IgD-negative memory B cell (primary cell): Measurements from ENCODE around the gene GGT1. TPM values are rescaled to one million over a fixed set of nuclear protein-coding genes. Genes with fewer than 3 reads are reported as not detected.
"Not testable (repeated sequence)": the region's sequence is repeated elsewhere in the genome, so short reads cannot be mapped to it uniquely, and the experiment has no call there.

ENCODE experiments used
- H3K27ac Mint-ChIP-seq, 3 donors: one replicate each; pipeline ENCODE4 v1.8.0; 2020 to 2022; ENCODE audit warnings: mild to moderate bottlenecking in 3 of 3, mixed read lengths in 3 of 3, moderate library complexity in 1 of 3
- H3K27me3 Mint-ChIP-seq: one replicate; pipeline ENCODE4 v1.8.0; 2021; ENCODE audit warnings: mixed read lengths
- H3K36me3 Mint-ChIP-seq: one replicate; pipeline ENCODE4 v1.8.0; 2020; ENCODE audit warnings: mild to moderate bottlenecking, mixed read lengths
- H3K4me1 Mint-ChIP-seq, 3 donors: one replicate each; pipeline ENCODE4 v1.8.0; 2020 to 2022; ENCODE audit warnings: mixed read lengths in 3 of 3, mild to moderate bottlenecking in 1 of 3
- H3K4me3 Mint-ChIP-seq, 4 donors: one replicate each; pipeline ENCODE4 v1.8.0; 2020 to 2022; ENCODE audit warnings: mild to moderate bottlenecking in 4 of 4, mixed read lengths in 4 of 4, moderate library complexity in 3 of 4
- H3K9me3 Mint-ChIP-seq, 3 donors: one replicate each; pipeline ENCODE4 v1.8.0; 2020 to 2021; ENCODE audit warnings: mixed read lengths in 3 of 3, mild to moderate bottlenecking in 1 of 3
- polyA plus RNA-seq: library from polyadenylated mRNA; unstranded; fragments of 300-500 nt; fragmentation: Illumina TruSeq; gene quantifications from one replicate; pipeline ENCODE4 v1.2.3, GENCODE V29; 2021

The GGT1 gene
- polyA plus RNA-seq, 1 donor from 2014 or later, result 10.8 TPM

GRCh38 chr22:24601217-24602104, 1.5 kb upstream of the GGT1 start:
- Mint-ChIP-seq H3K9me3 (no peaks in the 10 kb centered on the region), H3K27ac (no peak overlapping the region), H3K4me3 (no peak overlapping the region)

GRCh38 chr22:24602105-24602749, 766 bp upstream of the GGT1 start:
- H3K4me3 Mint-ChIP-seq, H3K27me3 Mint-ChIP-seq, H3K9me3 Mint-ChIP-seq, H3K4me1 Mint-ChIP-seq, H3K27ac Mint-ChIP-seq, H3K36me3 Mint-ChIP-seq: not testable (repeated sequence)

More at GRCh38 chr22:24601217-24602104, 1.5 kb upstream of the GGT1 start:
- Mint-ChIP-seq H3K36me3 (no peaks in the 10 kb centered on the region), H3K4me1 (peaks cover 0 to 6% (median 5%) of the 10 kb centered on the region in 3 donors), H3K27me3 (no peaks in the 10 kb centered on the region)

DNA sequence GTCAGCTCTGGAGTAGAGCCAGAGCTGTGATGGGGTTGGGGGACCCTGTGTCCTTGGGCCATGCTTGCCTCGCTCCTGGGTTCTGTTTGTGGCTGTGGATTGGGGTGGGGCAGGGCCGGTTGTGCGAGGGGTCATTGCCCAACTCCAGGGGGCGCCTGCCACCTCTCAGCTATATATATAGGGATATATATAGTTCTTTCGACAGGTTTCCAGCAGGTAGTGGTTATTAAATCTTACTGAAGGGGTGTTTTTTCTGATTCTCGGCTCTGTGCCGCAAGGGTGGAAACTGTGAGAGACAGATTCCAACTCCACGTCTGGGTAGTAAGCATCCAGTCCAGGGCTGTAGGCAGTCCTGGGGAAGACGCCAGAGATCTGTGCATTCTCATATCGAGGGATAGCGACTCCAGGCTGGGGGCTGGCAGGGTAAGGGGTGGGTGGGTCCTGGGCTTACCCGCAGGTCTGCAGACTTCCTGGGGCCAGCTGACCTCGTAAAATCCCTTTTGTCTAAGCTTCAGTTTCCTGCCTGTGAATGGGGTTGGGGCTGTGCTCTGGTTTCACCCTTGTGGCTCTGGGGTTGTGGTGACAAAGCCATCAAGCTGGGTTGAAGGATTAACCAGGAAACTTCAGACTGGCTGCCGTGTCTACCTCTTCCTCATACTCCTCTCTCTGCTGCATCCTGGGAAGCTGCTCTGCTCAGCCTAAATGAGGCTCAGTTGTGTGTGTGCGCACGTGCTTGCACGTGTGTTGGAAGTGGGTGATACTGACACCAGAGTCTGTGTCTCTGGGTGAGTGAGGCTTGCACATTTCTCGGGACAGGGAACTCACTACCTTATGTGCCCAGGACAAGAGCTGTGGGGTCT, 1.0 kb downstream of the GGT1 start:
- not testable (repeated sequence) for H3K27me3 Mint-ChIP-seq, H3K36me3 Mint-ChIP-seq, H3K27ac Mint-ChIP-seq, H3K9me3 Mint-ChIP-seq
- peaks cover 5 to 11% (median 9%) of the 10 kb centered on the region in 3 donors for H3K4me1 Mint-ChIP-seq
- H3K4me3 Mint-ChIP-seq, result peak overlapping the region in 2 of 4 donors; percentile 57 to 83

- not testable (repeated sequence) for H3K36me3 Mint-ChIP-seq, H3K9me3 Mint-ChIP-seq, H3K27me3 Mint-ChIP-seq, H3K27ac Mint-ChIP-seq, H3K4me3 Mint-ChIP-seq
- H3K4me1 Mint-ChIP-seq, result peaks cover 5 to 13% (median 9%) of the 10 kb centered on the region in 3 donors
Observed at GRCh38 chr22:24606340-24606739, 3.3 kb downstream of the GGT1 start.

GRCh38 chr22:24607429-24607983, 4.5 kb downstream of the GGT1 start:
- peak overlapping the region in 2 of 3 donors; percentile 83 to 97 for H3K27ac Mint-ChIP-seq
- H3K4me3 Mint-ChIP-seq, result peak overlapping the region; percentile 86 to 94 (median 90)
- H3K4me1 Mint-ChIP-seq, result peaks cover 5 to 13% (median 9%) of the 10 kb centered on the region in 3 donors
- not testable (repeated sequence) for H3K9me3 Mint-ChIP-seq, H3K36me3 Mint-ChIP-seq, H3K27me3 Mint-ChIP-seq

GRCh38 chr22:24608327-24608726, 5.3 kb downstream of the GGT1 start:
- H3K27me3 Mint-ChIP-seq, H3K27ac Mint-ChIP-seq, H3K36me3 Mint-ChIP-seq, H3K9me3 Mint-ChIP-seq: not testable (repeated sequence)
- Mint-ChIP-seq H3K4me3 (peak overlapping the region in 3 of 4 donors; percentile 63 to 94 (median 86)), H3K4me1 (peaks cover 5 to 13% (median 8%) of the 10 kb centered on the region in 3 donors)

- not testable (repeated sequence) for H3K36me3 Mint-ChIP-seq, H3K27ac Mint-ChIP-seq, H3K27me3 Mint-ChIP-seq, H3K4me1 Mint-ChIP-seq, H3K9me3 Mint-ChIP-seq
- H3K4me3 Mint-ChIP-seq, result peak overlapping the region in 1 of 4 donors; percentile 65
Observed at GRCh38 chr22:24609888-24610287, 6.9 kb downstream of the GGT1 start.

DNA sequence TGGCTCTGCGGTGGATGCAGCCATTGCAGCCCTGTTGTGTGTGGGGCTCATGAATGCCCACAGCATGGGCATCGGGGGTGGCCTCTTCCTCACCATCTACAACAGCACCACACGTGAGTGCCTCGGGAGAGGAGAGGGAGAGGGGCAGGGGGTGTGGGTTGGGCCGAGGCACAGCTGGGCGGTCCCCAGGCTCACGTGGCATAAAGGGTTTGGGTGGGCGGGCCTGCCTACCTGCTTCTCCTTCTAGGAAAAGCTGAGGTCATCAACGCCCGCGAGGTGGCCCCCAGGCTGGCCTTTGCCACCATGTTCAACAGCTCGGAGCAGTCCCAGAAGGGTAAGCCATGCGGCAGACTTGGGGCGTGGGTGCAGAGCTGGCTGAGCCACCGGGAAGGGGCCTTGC, 11.8 kb downstream of the GGT1 start:
- H3K27ac Mint-ChIP-seq, H3K36me3 Mint-ChIP-seq, H3K27me3 Mint-ChIP-seq, H3K9me3 Mint-ChIP-seq, H3K4me3 Mint-ChIP-seq, H3K4me1 Mint-ChIP-seq: not testable (repeated sequence)

DNA sequence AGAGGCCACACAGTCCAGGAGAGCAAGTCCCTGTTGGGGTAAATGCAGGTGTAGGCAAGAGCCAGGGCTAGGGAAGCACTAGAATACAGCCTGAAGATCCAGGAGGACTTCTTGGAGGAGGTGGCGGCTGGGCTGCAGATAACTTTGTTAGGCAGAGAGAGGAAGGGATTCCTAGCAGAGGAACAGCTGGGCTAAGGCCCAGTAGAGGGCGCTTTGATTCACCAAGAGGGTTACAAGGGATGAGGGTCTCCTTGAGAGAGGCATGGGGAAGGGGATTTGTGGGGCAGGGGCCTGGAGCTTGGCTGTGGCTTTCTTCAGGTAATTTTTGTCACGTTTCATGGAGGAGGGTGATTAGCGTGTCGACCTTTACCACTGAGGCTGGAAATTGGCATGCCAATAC, 18.3 kb downstream of the GGT1 start:
- not testable (repeated sequence) for H3K36me3 Mint-ChIP-seq, H3K4me3 Mint-ChIP-seq, H3K9me3 Mint-ChIP-seq, H3K27me3 Mint-ChIP-seq, H3K4me1 Mint-ChIP-seq, H3K27ac Mint-ChIP-seq

DNA sequence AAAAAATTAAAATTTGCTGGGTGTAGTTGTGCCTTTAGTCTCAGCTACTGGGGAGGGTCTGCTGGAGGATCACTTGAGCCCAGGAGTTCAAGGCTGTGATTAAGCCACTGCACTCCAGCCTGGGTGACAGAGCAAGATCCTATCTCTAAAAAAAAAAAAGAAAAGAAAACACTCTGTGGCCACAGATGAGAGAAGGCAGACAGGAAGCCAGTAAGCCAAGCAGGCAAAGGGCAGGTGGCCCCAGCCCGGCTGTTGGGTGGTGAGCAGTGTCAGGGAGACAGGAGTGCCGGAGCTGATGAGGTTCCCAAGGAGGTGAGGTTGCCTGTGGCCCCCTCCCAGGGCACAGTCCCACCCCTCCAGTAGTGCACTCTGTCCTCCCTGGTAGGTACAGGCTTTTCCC, 19.6 kb downstream of the GGT1 start:
- H3K27me3 Mint-ChIP-seq, H3K4me1 Mint-ChIP-seq, H3K36me3 Mint-ChIP-seq, H3K4me3 Mint-ChIP-seq, H3K9me3 Mint-ChIP-seq, H3K27ac Mint-ChIP-seq: not testable (repeated sequence)

GRCh38 chr22:24627911-24628310, 24.9 kb downstream of the GGT1 start:
- H3K27me3 Mint-ChIP-seq, H3K4me3 Mint-ChIP-seq: not testable (repeated sequence)

DNA sequence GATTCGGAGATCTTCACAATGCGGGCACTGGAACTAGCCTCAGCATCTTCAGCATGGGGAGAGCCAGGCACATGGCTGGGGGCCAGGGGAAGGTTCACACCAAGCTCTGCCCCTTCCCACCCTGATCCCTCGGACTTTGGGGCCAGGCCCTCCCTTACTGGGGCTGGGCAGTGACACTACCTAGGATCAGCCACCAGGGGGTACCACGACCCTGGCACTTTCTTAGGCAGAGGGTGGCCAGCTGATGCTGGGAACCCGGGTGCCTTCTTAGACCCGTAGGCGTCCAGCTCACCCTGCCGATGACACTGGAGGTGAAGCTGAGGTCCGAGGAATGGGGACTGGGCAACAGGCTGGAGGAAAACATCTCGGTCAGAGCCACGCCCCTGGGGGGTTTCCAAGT, 26.1 kb downstream of the GGT1 start:
- H3K4me3 Mint-ChIP-seq, H3K4me1 Mint-ChIP-seq, H3K27me3 Mint-ChIP-seq, H3K9me3 Mint-ChIP-seq, H3K36me3 Mint-ChIP-seq, H3K27ac Mint-ChIP-seq: not testable (repeated sequence)

More at GRCh38 chr22:24627911-24628310, 24.9 kb downstream of the GGT1 start:
- H3K4me1 Mint-ChIP-seq, H3K27ac Mint-ChIP-seq, H3K9me3 Mint-ChIP-seq, H3K36me3 Mint-ChIP-seq: not testable (repeated sequence)

GRCh38 chr22:24630812-24631427, 27.9 kb downstream of the GGT1 start:
- H3K9me3 Mint-ChIP-seq, H3K27me3 Mint-ChIP-seq, H3K36me3 Mint-ChIP-seq: not testable (repeated sequence)
- Mint-ChIP-seq H3K4me3 (peak overlapping the region in 2 of 4 donors; percentile 22 to 60), H3K27ac (peak overlapping the region in 2 of 3 donors; percentile 5 to 57), H3K4me1 (peaks cover 11 to 14% (median 13%) of the 10 kb centered on the region in 3 donors)

DNA sequence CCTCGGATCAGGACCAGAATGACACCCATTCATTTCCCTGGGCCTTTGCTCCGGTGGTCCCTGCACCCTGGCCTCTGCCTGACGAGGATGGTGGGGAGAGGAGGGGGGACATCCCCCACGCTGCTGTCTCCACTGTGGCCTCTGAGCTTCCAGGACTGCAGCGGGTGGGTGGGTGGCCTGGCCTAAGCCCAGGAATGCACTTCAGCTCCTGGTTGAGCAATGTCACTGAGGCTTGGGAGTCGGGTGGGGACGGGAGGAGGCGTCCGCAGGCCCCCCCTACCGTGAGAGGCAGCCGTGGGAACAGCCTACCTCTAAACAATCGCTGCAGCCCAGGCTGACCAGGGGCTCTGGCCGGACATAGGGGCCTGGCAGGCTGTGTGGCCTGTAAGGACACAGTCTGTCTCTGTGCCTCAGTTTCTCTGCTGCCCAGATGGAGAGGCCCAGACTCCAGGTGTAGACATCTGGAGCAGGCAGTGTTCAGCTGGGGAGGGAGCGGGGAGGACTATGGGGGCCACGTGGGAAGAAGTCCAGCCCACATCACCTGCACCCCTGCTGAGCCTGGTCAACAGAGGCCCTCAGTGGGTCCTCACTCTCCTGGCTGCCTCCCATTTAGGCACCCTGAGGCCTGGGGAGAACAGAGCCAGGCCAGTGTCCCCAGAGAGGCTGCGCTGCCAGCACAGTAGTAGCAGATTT, 28.6 kb downstream of the GGT1 start:
- not testable (repeated sequence) for H3K36me3 Mint-ChIP-seq, H3K27ac Mint-ChIP-seq, H3K9me3 Mint-ChIP-seq, H3K27me3 Mint-ChIP-seq, H3K4me3 Mint-ChIP-seq
- H3K4me1 Mint-ChIP-seq, result peaks cover 13 to 17% (median 13%) of the 10 kb centered on the region in 3 donors
